GM18498 (cell line): ENCODE measurements around the gene TMEM63C.

Source experiments
- ATAC-seq: cut with Tn5 transposase; IDR thresholded peaks from one replicate; pipeline ENCODE4 v1.9.1; 2021; ENCODE audit warnings: mild to moderate bottlenecking, moderate library complexity; ENCODE audit not compliant: unreplicated experiment

Gene TMEM63C

GRCh38 chr14:77250927-77251326, 69.3 kb downstream of the TMEM63C start:
- ATAC-seq, result no peak

GRCh38 chr14:77251870-77252269, 70.3 kb downstream of the TMEM63C start:
- no peak for ATAC-seq

- no peak for ATAC-seq
These were observed 72.0 kb downstream of the TMEM63C start for GRCh38 chr14:77253333-77254190.

- ATAC-seq, result no peak
These were observed 75.1 kb downstream of the TMEM63C start for GRCh38 chr14:77256694-77257093.

- no peak for ATAC-seq
These were observed 76.1 kb downstream of the TMEM63C start for GRCh38 chr14:77257700-77258099.

GRCh38 chr14:77258566-77258965, 77.0 kb downstream of the TMEM63C start:
- ATAC-seq, result no peak

GRCh38 chr14:77259025-77259715, 77.6 kb downstream of the TMEM63C start:
- no peak for ATAC-seq

- no peak for ATAC-seq
These were observed 78.6 kb downstream of the TMEM63C start for GRCh38 chr14:77260199-77260598.

GRCh38 chr14:77260631-77261030, 79.0 kb downstream of the TMEM63C start:
- no peak for ATAC-seq

- no peak for ATAC-seq
These were observed 83.0 kb downstream of the TMEM63C start for GRCh38 chr14:77264466-77265186.

GRCh38 chr14:77265187-77265515, 83.6 kb downstream of the TMEM63C start:
- no peak for ATAC-seq

- ATAC-seq, result no peak
These were observed 84.2 kb downstream of the TMEM63C start for GRCh38 chr14:77265561-77266335.

- ATAC-seq, result no peak
These were observed 84.7 kb downstream of the TMEM63C start for GRCh38 chr14:77266336-77266735.

- no peak for ATAC-seq
These were observed 86.5 kb downstream of the TMEM63C start for GRCh38 chr14:77267937-77268699.

- no peak for ATAC-seq
These were observed 87.5 kb downstream of the TMEM63C start for GRCh38 chr14:77268989-77269600.

- no peak for ATAC-seq
These were observed 88.9 kb downstream of the TMEM63C start for GRCh38 chr14:77270361-77271112.

- ATAC-seq, result no peak
These were observed 89.6 kb downstream of the TMEM63C start, which contains the start of gene NGB for GRCh38 chr14:77271113-77271710. NGB (minus strand) TSS chr14:77271206; CDS start chr14:77270937, 269 bp downstream.

GRCh38 chr14:77272261-77272660, 90.7 kb downstream of the TMEM63C start:
- no peak for ATAC-seq

GRCh38 chr14:77273796-77274195, 92.2 kb downstream of the TMEM63C start:
- ATAC-seq, result no peak
